GM21619 (cell line): ENCODE results near the gene NOC4L.

Source experiments
- ATAC-seq: cut with Tn5 transposase; IDR thresholded peaks from one replicate; pipeline ENCODE4 v1.9.1; 2021; ENCODE audit not compliant: unreplicated experiment

Gene NOC4L

DNA sequence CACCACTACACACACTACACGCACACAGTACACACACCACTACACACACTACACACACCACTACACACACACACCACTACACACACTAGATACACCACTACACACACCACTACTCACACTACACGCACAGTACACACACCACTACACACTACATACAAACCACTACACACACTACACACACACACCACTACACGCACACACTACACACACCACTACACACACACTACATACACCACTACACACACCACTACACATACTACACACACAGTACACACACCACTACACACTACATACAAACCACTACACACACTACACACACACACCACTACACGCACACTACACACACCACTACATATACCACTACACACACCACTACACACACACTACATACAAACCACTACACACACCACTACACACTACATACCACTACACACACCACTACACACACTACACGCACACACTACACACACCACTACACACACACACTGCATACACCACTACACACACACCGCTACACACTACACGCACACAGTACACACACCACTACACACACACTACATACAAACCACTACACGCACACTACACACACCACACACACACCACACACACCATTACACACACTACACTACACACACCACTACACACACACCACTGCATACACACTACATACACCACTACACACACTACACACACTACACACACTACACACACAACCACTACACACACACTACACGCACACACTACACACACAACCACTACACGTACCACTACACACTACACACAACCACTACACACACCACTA, 11.7 kb downstream of the NOC4L start:
- ATAC-seq, result no peak

- no peak for ATAC-seq
Observed at GRCh38 chr12:132156573-132157325, 12.5 kb downstream of the NOC4L start.

DNA sequence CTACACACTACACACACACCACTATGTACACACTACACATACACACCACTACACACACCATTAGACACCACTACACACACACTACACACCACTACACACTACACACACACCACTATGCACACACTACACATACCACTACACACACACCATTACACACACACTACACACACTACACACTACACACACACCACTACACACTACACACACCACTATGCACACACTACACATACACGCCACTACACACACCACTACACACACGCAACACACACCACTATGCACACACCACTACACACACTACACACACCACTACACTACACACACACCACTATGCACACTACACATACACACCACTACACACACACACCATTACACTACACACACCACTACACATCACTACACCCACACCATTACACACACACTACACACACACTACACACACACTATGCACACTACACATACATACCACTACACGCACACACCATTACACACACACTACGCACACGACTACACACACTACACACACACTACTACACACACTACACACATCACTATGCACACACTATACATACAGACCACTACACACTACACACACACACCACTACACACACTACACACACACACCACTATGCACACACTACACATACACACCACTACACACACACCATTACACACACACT, 13.6 kb downstream of the NOC4L start:
- ATAC-seq, result no peak

- ATAC-seq, result no peak
Observed at GRCh38 chr12:132158677-132159554, 14.7 kb downstream of the NOC4L start.

DNA sequence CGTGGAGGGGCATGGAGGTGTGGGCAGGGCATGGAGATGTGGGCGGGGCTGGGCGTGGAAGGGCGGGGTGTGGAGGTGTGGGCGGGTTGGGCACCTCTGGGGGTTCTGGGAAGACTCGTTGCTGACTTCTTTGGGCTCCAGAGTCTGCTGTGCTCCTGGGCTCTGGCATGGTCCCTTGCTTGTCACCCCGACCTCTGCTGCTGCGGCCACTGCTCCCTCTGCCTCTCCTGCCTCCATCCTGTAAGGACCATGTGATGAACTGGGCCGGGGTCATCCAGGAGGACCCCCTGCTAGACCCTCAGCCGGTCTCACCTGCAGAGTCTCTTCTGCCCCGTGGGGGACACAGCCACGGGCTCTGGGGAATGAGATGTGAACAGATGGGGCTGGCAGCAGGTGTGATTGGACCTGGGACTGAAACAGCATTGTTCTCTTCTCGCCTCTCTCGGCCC, 15.3 kb downstream of the NOC4L start:
- ATAC-seq, result no peak

- no peak for ATAC-seq
Observed at GRCh38 chr12:132160016-132160415, 15.8 kb downstream of the NOC4L start.

- no peak for ATAC-seq
Observed at GRCh38 chr12:132160601-132161035, 16.4 kb downstream of the NOC4L start.

GRCh38 chr12:132161036-132161781, 17.0 kb downstream of the NOC4L start:
- ATAC-seq, result no peak

DNA sequence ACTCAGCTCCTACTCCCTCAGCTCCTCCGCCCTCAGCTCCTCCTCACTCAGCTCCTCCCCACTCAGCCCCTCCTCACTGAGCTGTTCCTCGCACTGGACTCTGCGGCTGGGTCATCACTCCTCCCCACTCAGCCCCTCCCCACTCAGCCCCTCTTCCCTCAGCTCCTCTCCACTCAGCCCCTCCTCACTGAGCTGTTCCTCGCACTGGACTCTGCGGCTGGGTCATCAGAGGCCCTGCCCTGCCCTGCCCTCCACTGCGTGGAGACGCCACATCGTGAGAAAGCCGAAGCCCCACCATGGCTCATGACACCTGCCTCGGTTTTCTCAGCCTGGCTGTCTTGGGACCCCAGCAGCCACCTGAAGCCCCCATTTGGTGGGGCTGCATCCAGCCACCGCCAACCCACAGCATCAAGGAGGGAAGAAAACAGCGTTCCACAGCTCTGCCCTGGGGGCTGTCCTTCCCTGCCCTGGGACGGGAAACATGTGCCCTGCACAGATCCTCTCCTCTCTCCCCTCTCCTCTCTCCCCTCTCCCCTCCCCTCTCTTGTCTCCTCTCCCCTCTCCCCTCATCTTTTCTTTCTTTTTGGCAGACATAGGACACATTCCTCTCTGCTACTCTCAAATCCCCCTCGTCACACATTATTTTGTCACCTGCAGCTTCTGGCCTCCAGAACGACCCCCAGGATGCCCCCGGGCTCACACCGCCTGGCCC, 17.7 kb downstream of the NOC4L start:
- no peak for ATAC-seq

GRCh38 chr12:132162508-132163031, 18.3 kb downstream of the NOC4L start:
- no peak for ATAC-seq

DNA sequence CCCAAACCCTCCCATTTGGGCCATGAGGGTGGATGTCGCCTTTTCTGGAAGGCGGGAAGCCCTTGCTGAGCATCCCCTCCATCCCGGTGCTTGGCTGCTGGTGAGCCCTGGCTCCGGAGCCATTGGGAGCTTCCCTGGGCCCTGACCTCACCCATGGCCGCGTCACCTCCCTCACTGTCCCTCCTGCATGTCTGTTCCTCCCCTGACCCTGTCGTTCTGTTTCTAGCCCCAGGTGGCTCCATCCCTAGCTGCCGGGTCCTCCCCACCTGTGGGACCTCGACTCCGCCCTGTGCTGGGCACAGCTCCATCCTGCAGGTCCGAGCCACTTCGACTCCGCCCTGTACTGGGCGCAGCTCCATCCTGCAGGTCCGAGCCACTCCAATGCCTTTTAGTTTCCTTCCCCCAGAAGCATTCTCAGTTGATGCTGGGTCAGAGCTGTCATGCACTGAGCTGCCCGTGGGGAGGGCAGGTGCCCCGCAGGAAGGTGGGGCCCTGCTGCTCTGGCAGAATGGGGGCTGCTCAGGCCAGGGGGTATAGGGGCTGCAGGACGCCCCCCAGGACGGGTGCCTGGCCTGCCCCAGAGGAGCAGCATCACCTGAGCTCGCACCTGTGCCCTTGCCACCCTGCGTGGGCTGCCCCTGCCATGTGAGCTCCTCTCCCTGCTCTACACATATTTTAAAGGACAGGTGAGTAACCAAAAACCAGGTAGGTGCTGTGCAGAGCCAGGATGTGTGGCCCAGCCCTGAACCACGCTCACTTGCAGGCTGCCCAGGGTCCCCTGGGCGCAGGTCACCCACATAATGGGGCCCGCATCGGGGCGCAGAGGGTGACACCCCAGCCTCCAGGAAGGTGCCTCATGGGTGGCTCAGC, 19.0 kb downstream of the NOC4L start:
- ATAC-seq, result no peak

- ATAC-seq, result no peak
Observed at GRCh38 chr12:132163911-132164288, 19.6 kb downstream of the NOC4L start.

GRCh38 chr12:132164426-132164825, 20.2 kb downstream of the NOC4L start:
- no peak for ATAC-seq

DNA sequence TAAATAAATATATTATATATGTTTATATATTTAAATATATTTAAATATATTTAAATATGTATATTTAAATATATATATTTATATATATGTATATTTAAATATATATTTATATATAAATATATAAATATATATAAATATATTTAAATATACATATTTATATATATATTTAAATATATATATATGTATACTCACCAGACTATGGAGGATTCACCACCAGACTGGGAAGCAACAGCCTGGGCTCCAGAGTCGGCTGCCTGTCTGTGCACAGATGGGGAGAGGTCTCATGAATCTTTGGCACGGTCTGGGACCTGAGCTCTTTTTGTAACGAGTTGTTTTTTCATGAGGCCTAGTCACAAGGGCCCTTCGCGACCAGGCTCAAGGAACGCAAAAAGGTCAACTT, 21.3 kb downstream of the NOC4L start:
- no peak for ATAC-seq

DNA sequence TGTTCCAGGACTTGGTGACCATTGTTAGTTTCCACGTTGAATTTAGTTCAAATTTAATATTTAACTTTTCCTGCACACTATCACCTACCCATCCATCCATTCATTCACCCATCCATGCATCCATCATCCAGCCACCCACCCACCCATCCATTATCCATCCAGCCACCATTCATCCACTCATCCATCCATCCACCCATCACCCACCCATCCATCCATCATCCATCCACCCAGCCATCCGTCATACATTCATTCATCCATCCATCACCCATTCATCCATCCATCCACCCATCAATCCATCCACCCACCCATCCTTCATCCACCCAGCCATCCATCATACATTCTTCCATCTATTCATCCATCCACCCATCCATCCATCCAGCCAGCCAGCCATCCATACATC, 21.8 kb downstream of the NOC4L start:
- no peak for ATAC-seq

GRCh38 chr12:132166801-132167591, 22.7 kb downstream of the NOC4L start:
- no peak for ATAC-seq

DNA sequence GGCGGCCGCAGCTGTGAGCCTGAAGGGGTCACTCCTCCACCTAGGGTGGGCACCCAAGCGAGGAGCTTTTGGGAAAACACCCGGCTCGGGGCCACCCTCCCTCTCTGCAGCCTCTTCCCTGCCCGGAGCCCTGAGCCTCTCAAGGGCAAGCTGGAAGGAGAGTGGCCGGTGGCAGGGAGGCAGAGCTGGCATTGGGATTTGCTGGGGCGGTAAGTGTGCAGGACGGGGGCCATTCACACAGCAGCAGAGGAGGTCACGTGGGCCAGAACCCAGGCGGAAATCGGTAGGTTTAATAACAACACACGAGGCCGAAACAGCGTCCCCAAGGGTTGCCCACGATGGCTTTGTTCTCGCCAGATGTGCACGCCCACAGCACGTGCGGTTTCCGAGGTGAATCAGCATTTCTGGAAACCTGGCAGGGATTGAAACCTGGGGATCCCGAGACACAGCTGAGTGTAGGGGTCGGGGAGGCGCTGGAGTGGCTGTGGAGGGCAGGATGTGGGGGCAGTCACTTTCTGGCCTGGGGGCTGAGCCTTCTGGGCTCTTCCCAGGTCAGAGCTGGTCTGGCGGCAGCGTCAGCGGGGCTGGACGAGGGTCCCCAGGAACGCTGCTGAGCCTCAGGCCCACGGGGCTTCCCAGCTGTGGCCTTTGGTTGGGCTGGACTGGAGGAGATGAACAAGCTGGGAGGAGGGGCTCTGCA, 23.5 kb downstream of the NOC4L start:
- ATAC-seq, result no peak
